CD4-positive, CD25-positive, alpha-beta regulatory T cell (primary cell): Measurements from ENCODE around the gene SLC25A22. TPM values are rescaled to one million over a fixed set of nuclear protein-coding genes. Genes with fewer than 3 reads are reported as not detected.

ENCODE experiments used
- ATAC-seq, 2 donors: fragments of 150-1000 bp; cut with Tn5 transposase; one replicate each; pipeline ENCODE4 v1.10.0; 2021; ENCODE audit warnings: low read depth in 2 of 2, moderate number of reproducible peaks in 2 of 2, moderate library complexity in 1 of 2
- DNase-seq, 3 donors: peaks; one replicate each; pipeline versions ENCODE4 v3.0.0 to v3.0.0-alpha.2; 2012 to 2022; ENCODE audit warnings: mixed read lengths in 1 of 3
- H3K27ac ChIP-seq: one replicate; pipeline ENCODE4 v1.7.0; 2013; ENCODE audit warnings: mild to moderate bottlenecking, low read length; ENCODE audit not compliant: insufficient read depth, poor library complexity, severe bottlenecking
- H3K27me3 ChIP-seq: one replicate; pipeline ENCODE4 v1.7.0; 2013; ENCODE audit warnings: low read length; ENCODE audit not compliant: control insufficient read depth, insufficient read depth
- H3K36me3 ChIP-seq: one replicate; pipeline ENCODE4 v1.7.0; 2013; ENCODE audit warnings: mild to moderate bottlenecking, low read length, moderate library complexity; ENCODE audit not compliant: control insufficient read depth, insufficient read depth
- H3K4me1 ChIP-seq: 2 replicates; pipeline ENCODE4 v1.7.0; 2013; ENCODE audit warnings: mild to moderate bottlenecking, low read length; ENCODE audit not compliant: insufficient read depth, control insufficient read depth, poor library complexity, severe bottlenecking
- H3K4me3 ChIP-seq: one replicate; pipeline ENCODE4 v1.7.0; 2013; ENCODE audit warnings: low read depth, mild to moderate bottlenecking, low read length, moderate library complexity
- H3K9me3 ChIP-seq, 2 experiments: 1 replicate in 1 of 2; 2 replicates in 1 of 2; pipeline ENCODE4 v1.7.0; 2013; ENCODE audit warnings: low read length in 2 of 2, mild to moderate bottlenecking in 1 of 2, moderate library complexity in 1 of 2; ENCODE audit not compliant: control insufficient read depth in 2 of 2
- H3K27ac Mint-ChIP-seq, 3 donors: one replicate each; pipeline ENCODE4 v1.8.0; 2020 to 2022; ENCODE audit warnings: mild to moderate bottlenecking in 3 of 3, mixed read lengths in 3 of 3, moderate library complexity in 2 of 3
- H3K27me3 Mint-ChIP-seq: one replicate; pipeline ENCODE4 v1.8.0; 2022; ENCODE audit warnings: mild to moderate bottlenecking, mixed read lengths
- H3K36me3 Mint-ChIP-seq: one replicate; pipeline ENCODE4 v1.8.0; 2020; ENCODE audit warnings: mixed read lengths
- H3K4me1 Mint-ChIP-seq, 4 donors: one replicate each; pipeline ENCODE4 v1.8.0; 2020 to 2022; ENCODE audit warnings: mixed read lengths in 4 of 4, mild to moderate bottlenecking in 1 of 4
- H3K4me3 Mint-ChIP-seq, 4 donors: one replicate each; pipeline ENCODE4 v1.8.0; 2020 to 2022; ENCODE audit warnings: mild to moderate bottlenecking in 4 of 4, mixed read lengths in 4 of 4, moderate library complexity in 3 of 4
- H3K9me3 Mint-ChIP-seq, 7 donors: one replicate each; pipeline ENCODE4 v1.8.0; 2020 to 2022; ENCODE audit warnings: mixed read lengths in 7 of 7, mild to moderate bottlenecking in 3 of 7, moderate library complexity in 2 of 7
- polyA plus RNA-seq, 4 donors: library from polyadenylated mRNA; unstranded; fragments of 300-500 nt; fragmentation: Illumina TruSeq; gene quantifications; one replicate each; pipeline ENCODE4 v1.2.3, GENCODE V29; 2021
- total RNA-seq: library from RNA; stranded (reverse); gene quantifications from one replicate; pipeline ENCODE4 v1.2.3, GENCODE V29; 2022

Gene SLC25A22
- total and polyA plus RNA-seq, 5 donors from 2014 or later = 5.3 to 20.3 (median 6.6) TPM

DNA sequence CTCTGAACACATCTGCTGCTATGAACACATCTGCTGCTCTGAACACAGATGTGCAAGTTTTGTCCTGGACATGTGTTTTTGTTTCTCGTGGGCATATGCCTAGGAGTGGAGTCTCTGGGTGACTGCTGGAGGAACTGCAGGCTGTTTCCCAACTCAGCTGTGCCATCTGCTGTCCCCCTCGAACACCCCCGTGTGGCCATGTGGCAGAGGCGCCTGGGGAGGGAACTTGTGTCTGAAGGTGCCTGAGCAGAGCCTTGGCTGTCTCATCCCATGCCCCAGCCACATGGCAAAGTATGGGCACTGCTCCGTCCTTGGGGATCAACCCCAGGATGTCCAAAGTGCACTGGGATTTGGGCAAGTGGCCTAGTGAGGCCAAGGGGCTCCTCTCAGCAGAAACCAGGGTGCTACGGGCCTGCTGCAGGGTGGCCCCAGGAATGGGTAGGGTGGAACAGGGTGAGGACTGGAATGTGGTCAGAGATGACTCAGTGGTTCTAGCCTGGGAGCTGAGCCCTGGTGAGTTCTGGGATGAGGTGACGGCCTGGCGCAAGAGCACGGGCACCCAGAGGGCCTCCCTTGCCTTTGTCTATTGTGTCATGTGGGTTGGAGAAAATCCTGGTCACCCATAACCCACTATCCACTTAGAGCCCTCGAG, 35.5 kb downstream of the SLC25A22 start:
- DNase-seq (peak in 1 of 3 donors; percentile 44), ATAC-seq (no peak)
- Mint-ChIP-seq H3K4me3 (no peak overlapping the region), H3K4me1 (no peaks in the 10 kb centered on the region), H3K36me3 (peaks cover 4% of the 10 kb centered on the region), H3K27me3 (no peaks in the 10 kb centered on the region), H3K9me3 (no peaks in the 10 kb centered on the region), H3K27ac (no peak overlapping the region)
- H3K27me3 ChIP-seq = no peaks in the 10 kb centered on the region
- no peak overlapping the region for H3K4me3 ChIP-seq
- no peaks in the 10 kb centered on the region for H3K9me3 ChIP-seq
- H3K4me1 ChIP-seq = no peaks in the 10 kb centered on the region
- no peak overlapping the region for H3K27ac ChIP-seq
- peaks cover 45% of the 10 kb centered on the region for H3K36me3 ChIP-seq

DNA sequence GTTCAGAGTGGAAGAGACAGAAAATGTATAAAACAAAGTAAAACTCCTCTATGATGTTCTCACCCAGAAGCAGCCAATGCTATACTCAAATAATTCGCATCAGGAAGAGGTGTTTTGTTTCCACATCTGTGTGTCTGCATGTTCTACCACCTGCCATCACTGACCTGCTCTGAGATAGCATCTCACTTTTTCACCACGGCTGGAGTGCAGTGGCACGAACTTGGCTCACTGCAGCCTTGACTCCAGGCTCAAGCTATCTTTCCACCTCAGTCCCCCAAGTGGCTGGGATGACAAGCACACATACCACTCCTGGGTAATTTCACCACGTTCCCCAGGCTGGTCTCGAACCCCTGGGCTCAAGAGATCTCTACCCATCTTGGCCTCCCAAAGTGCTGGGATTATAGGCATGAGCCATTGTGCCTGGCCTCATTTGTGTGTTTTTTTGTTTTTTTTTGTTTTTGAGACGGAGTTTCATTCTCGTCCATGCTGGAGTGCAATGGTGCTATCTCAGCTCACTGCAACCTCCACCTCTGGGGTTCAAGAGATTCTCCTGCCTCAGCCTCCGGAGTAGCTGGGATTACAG, 36.5 kb downstream of the SLC25A22 start:
- no peaks in the 10 kb centered on the region for H3K27me3 Mint-ChIP-seq
- Histone ChIP-seq H3K4me1 (no peaks in the 10 kb centered on the region), H3K27me3 (no peaks in the 10 kb centered on the region), H3K9me3 (no peaks in the 10 kb centered on the region), H3K36me3 (peaks cover 51% of the 10 kb centered on the region), H3K4me3 (no peak overlapping the region), H3K27ac (no peak overlapping the region)
- ATAC-seq (no peak), DNase-seq (no peak)
- peak overlapping the region in 1 of 3 donors; percentile 5 for H3K27ac Mint-ChIP-seq
- no peaks in the 10 kb centered on the region for H3K4me1 Mint-ChIP-seq
- H3K9me3 Mint-ChIP-seq = no peaks in the 10 kb centered on the region
- peaks cover 7% of the 10 kb centered on the region for H3K36me3 Mint-ChIP-seq
- H3K4me3 Mint-ChIP-seq = no peak overlapping the region

DNA sequence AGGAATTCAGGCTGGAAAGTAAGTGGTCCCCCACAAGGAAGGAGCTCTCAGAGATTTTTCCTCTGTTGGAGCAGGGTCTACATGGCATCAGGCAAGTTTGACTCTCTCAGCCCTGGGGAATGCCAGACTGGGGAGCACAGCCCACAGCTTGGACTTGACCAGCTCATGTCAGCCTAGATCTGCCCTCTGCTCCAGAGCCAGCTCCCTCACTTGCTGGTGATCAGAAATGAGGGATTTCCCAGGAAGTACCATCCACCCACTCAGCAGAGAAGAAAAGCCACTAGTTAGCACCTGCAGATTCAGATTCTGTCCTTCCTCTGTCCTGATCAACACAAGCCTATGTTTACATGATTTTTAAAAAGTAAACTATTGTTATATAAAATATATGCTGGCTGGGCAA, 37.8 kb downstream of the SLC25A22 start:
- no peaks in the 10 kb centered on the region for H3K4me1 ChIP-seq
- H3K4me3 Mint-ChIP-seq = no peak overlapping the region
- H3K9me3 Mint-ChIP-seq = no peaks in the 10 kb centered on the region
- H3K27me3 Mint-ChIP-seq = no peaks in the 10 kb centered on the region
- ATAC-seq (no peak), DNase-seq (no peak)
- H3K36me3 ChIP-seq = peaks cover 61% of the 10 kb centered on the region
- no peaks in the 10 kb centered on the region for H3K27me3 ChIP-seq
- no peaks in the 10 kb centered on the region for H3K4me1 Mint-ChIP-seq
- H3K27ac Mint-ChIP-seq = no peak overlapping the region
- H3K9me3 ChIP-seq = no peaks in the 10 kb centered on the region
- H3K4me3 ChIP-seq = no peak overlapping the region
- H3K36me3 Mint-ChIP-seq = peaks cover 7% of the 10 kb centered on the region
- H3K27ac ChIP-seq = no peak overlapping the region

DNA sequence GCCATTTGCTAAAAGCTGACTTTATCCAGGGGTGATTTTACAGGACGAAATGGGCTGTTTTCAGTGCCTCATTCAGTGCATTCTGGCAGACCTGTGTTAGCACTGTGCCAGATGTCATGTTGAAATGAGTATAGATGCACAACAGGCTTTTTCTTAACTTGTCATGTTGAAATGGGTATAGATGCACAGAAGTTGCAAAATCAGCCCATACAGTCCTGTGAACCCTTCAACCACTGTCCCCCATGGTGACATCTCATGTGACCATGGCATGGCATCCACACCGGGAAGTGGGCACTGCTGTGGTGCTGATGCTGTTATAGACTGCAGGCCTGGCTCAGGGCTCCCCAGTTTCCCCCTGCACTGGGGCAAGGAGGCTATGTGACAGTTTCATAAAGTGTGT, 48.4 kb downstream of the SLC25A22 start:
- DNase-seq (no peak), ATAC-seq (no peak)
- H3K27ac Mint-ChIP-seq = no peak overlapping the region
- H3K4me1 ChIP-seq = peaks cover 32% of the 10 kb centered on the region
- no peaks in the 10 kb centered on the region for H3K27me3 ChIP-seq
- peak overlapping the region; percentile 24 to 91 (median 59) for H3K4me3 Mint-ChIP-seq
- H3K36me3 ChIP-seq = peaks cover 7% of the 10 kb centered on the region
- no peaks in the 10 kb centered on the region for H3K36me3 Mint-ChIP-seq
- H3K4me1 Mint-ChIP-seq = peaks cover 9 to 32% (median 22%) of the 10 kb centered on the region in 4 donors
- no peaks in the 10 kb centered on the region for H3K9me3 ChIP-seq
- H3K4me3 ChIP-seq = no peak overlapping the region
- peaks cover 4% of the 10 kb centered on the region for H3K27me3 Mint-ChIP-seq
- no peaks in the 10 kb centered on the region for H3K9me3 Mint-ChIP-seq
- no peak overlapping the region for H3K27ac ChIP-seq

DNA sequence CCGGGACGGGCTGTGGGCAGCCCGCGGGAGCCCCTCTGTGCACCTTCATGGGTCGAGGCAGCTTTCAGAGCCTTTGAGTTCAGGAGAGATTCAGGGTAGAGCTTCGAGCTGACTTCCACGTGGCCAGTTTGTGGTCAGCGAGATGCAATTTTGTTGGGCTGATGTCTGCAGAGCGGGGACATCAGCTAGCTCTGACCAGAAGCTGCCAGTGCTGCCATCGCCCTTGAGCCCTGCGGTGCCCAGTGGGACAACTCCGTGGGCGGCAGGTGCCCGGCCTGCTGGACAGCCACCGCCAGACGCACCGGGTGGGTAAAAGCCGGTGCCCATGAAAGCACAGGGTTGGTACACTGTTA, 50.1 kb downstream of the SLC25A22 start:
- H3K4me1 ChIP-seq = peaks cover 32% of the 10 kb centered on the region
- no peaks in the 10 kb centered on the region for H3K9me3 Mint-ChIP-seq
- H3K36me3 ChIP-seq = peaks cover 7% of the 10 kb centered on the region
- H3K4me1 Mint-ChIP-seq = peaks cover 9 to 32% (median 22%) of the 10 kb centered on the region in 4 donors
- no peak for DNase-seq
- H3K4me3 ChIP-seq = peak overlapping the region; percentile 79
- peak overlapping the region in 2 of 3 donors; percentile 83 to 93 for H3K27ac Mint-ChIP-seq
- no peaks in the 10 kb centered on the region for H3K9me3 ChIP-seq
- H3K27me3 Mint-ChIP-seq = peaks cover 4% of the 10 kb centered on the region
- no peaks in the 10 kb centered on the region for H3K27me3 ChIP-seq
- H3K4me3 Mint-ChIP-seq = peak overlapping the region; percentile 86 to 95 (median 90)
- H3K27ac ChIP-seq = peak overlapping the region; percentile 68
- H3K36me3 Mint-ChIP-seq = no peaks in the 10 kb centered on the region
- ATAC-seq = no peak

DNA sequence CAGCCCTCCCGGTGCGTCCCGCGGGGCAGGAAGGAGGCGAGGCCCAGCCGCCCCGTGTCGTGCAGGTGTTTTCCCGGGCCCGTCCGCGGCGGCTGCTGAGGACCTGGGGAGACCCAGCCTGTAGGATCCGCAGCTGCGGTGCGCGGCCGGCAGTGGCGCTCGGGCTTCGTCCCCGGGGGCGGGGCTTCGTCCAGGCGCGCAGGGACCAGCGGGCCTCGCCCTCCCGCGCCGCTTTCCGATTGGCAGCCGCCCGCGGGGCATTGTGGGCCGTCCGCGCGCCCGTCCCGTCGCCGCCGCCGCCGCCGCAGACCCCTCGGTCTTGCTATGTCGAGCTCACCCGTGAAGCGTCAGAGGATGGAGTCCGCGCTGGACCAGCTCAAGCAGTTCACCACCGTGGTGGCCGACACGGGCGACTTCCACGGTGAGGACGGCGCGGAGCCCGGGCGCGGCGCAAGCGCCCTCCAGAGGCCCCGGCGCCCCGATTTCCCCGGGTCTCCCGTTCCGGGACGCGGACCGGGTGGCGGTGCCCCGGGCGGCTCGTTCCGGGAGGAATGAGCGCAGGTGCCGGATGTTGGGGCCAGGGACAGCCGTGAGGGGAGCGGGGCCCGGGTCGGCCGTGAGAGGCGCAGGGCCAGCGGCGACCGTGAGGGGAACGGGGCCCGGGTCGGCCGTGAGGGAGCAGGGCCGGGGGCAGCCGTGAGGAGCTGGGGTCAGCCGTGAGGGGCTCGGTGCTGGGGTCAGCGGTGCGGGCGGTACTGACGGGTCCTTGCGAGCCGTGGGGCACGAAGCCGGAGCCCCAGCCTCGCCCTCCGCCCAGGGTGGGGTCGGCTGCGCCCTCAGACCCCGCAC, 50.7 kb downstream of the SLC25A22 start, which contains the start of gene TALDO1:
TSS of gene TALDO1 (plus strand) at position 307 of the 849 bp plus-strand sequence. CDS start at position 325, 18 bp downstream.
- H3K27ac Mint-ChIP-seq = peak within 1 kb of the TSS in 2 of 3 donors; percentile 83 to 93
- Histone ChIP-seq H3K36me3 (peaks cover 2% of the 10 kb centered on the region), H3K27me3 (no peaks in the 10 kb centered on the region), H3K4me1 (peaks cover 32% of the 10 kb centered on the region), H3K27ac (peak within 1 kb of the TSS; percentile 68), H3K9me3 (no peaks in the 10 kb centered on the region), H3K4me3 (peak within 1 kb of the TSS; percentile 79)
- ATAC-seq = peak; percentile 83 to 87
- peaks cover 9 to 31% (median 20%) of the 10 kb centered on the region in 4 donors for H3K4me1 Mint-ChIP-seq
- peak within 1 kb of the TSS; percentile 87 to 95 (median 91) for H3K4me3 Mint-ChIP-seq
- no peaks in the 10 kb centered on the region for H3K9me3 Mint-ChIP-seq
- peaks cover 4% of the 10 kb centered on the region for H3K27me3 Mint-ChIP-seq
- peak; percentile 71 to 88 (median 78) for DNase-seq
- no peaks in the 10 kb centered on the region for H3K36me3 Mint-ChIP-seq

DNA sequence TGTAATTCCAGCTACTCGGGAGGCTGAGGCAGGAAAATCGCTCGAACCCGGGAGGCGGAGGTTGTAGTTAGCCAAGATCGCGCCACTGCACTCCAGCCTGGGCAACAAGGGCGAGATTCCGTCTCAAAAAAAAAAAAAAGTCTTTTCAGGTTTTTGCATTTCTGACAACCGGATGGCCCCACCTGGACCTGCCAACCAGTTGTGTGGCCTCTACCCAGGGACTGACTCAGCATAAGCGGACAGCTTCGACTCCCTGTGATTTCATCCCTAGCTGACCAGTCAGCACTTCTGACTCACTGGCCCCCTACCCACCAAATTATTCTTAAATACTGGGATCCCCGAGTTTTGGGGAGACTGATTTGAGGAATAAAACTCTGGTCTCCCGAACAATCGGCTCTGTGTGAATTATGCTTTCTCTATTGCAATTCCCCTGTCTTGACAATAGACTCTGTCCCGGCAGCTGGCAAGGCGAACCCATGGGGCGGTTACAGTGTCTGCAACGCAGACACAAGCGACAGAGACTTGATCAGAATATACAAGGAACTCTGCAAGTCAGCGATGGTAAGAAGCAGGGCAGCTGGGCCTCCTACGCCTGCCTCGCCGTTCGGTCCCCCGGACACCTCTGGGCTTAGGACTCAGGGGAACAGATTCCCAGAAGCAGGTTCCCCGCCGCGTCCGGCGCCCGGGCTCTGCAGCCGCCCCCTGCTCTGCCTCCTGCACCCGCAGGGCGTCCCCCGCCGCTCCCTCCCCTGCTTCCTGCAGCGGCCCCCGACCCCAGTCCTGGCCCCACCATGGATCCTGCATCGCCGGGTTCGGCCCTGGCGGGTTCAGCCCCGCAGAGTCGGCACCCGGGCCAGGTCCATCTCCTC, 51.6 kb downstream of the SLC25A22 start:
- Mint-ChIP-seq H3K36me3 (no peaks in the 10 kb centered on the region), H3K27me3 (peaks cover 4% of the 10 kb centered on the region), H3K9me3 (no peaks in the 10 kb centered on the region), H3K4me3 (peak overlapping the region; percentile 85 to 92 (median 88)), H3K4me1 (peaks cover 9 to 27% (median 19%) of the 10 kb centered on the region in 4 donors), H3K27ac (peak overlapping the region in 2 of 3 donors; percentile 55 to 89)
- no peaks in the 10 kb centered on the region for H3K36me3 ChIP-seq
- H3K27me3 ChIP-seq = no peaks in the 10 kb centered on the region
- DNase-seq = peak in 2 of 3 donors; percentile 34 to 64
- peak; percentile 44 to 49 for ATAC-seq
- peak overlapping the region; percentile 58 for H3K4me3 ChIP-seq
- H3K27ac ChIP-seq = peak overlapping the region; percentile 68
- H3K4me1 ChIP-seq = peaks cover 32% of the 10 kb centered on the region
- no peaks in the 10 kb centered on the region for H3K9me3 ChIP-seq
